NCI-H1417 (cell line): ENCODE data around the gene LRCH3.

Experiments used
- DNase-seq, 3 experiments: peaks; one replicate each; lab custom pipeline; 2025; lab: John Stamatoyannopoulos, UW

LRCH3 gene

DNA sequence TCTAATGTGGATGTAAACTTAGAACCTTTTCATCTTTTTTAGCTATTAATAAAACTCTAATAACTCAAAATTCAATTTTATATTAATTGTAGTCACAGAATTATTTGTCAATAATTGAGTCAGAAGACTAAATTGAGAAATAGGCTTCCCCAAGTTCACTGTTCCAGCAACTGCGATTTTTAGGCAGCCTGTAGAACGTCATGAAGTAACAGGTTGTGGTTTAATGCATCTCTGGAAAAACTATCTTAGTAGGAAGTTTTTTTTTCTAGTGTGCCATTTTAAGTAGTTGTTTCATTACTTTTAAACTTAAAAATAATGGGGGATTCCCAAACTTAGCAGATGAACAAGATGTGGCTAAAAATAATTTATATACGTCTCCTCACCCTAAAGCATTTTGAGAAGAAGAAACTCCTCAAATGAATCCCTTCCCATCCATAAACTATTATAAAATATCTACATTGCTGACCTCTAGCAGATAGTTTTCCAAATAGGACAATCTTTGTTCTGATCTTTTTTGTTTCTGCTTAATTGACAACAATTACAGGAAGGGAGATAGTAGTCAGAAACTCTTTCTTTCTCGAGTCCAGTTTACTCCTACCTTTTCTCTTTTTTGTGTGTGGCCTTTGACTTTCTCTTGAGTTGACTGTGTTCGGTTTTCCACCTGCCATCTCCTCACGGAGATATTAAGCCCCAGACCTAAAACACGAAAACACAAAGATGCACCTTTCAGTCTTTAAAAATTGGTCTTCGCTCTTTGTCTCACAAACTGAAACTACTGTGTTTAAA lies 43.1 kb downstream of the LRCH3 start:
- no peak for DNase-seq

DNA sequence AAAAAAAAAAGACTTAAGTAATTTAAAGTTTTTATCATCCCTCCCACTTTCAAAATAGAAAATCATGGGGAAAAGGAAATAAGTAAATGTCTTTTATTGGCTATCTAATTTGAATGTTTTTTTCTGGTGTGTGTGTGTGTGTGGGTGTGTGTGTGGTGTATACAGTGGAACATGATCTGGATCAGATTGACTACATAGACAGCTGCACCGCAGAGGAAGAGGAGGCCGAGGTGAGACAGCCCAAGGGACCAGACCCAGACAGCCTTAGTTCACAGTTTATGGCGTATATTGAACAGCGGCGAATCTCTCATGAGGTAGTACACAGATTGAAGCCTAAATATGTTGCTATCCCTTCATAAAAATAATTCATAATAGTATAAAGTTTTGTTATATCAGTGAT lies 44.5 kb downstream of the LRCH3 start:
- no peak for DNase-seq

GRCh38 chr3:197836244-197836643 lies 45.2 kb downstream of the LRCH3 start:
- DNase-seq = peak in 1 of 3 experiments; percentile 74

- DNase-seq = no peak
Observed at GRCh38 chr3:197837282-197837681, 46.2 kb downstream of the LRCH3 start.

DNA sequence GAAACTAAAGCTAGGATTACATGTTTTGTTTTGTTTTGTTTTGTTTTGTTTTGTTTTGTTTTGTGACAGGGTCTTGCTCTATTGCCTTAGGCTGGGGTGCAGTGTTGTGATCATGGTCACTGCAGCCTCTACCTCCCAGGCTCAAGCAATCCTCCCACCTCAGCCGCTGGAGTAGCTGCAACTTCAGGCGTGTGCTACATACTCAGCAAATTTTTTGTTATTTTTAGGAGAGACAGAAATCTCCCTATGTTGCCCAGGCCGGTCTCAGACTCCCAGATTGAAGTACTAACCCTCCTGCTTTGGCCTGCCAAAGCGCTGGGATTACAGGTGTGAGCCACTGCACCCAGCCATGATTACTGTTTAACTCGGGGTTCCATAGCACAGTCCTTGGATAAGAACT lies 50.7 kb downstream of the LRCH3 start:
- DNase-seq = no peak

DNA sequence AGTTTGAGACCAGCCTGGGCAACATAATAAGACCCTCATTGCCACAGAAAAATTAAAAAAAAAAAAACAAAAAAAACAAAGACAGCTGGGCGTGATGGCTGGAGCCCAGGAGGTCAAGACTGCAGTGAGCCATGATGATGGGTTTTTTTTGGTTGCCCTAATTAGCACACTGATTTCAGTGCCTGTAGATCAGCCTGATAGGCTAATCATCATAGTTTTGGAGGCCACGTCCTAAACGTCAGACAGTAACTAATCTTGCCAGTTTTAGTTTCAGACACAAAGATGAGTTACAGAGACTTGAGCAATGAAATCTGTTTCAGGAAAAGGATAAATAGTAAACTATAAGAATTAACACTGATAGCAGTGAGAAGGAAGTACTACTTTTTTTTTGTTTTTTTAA lies 55.4 kb downstream of the LRCH3 start:
- no peak for DNase-seq

- peak in 2 of 3 experiments; percentile 12 to 83 for DNase-seq
Observed at GRCh38 chr3:197847866-197848401, 56.9 kb downstream of the LRCH3 start.

GRCh38 chr3:197854596-197855343 lies 63.7 kb downstream of the LRCH3 start:
- no peak for DNase-seq

GRCh38 chr3:197855571-197855970 lies 64.5 kb downstream of the LRCH3 start:
- no peak for DNase-seq

GRCh38 chr3:197856199-197856816 lies 65.3 kb downstream of the LRCH3 start:
- no peak for DNase-seq

- no peak for DNase-seq
Observed at GRCh38 chr3:197858133-197858532, 67.1 kb downstream of the LRCH3 start.

GRCh38 chr3:197858598-197858997 lies 67.5 kb downstream of the LRCH3 start:
- no peak for DNase-seq

DNA sequence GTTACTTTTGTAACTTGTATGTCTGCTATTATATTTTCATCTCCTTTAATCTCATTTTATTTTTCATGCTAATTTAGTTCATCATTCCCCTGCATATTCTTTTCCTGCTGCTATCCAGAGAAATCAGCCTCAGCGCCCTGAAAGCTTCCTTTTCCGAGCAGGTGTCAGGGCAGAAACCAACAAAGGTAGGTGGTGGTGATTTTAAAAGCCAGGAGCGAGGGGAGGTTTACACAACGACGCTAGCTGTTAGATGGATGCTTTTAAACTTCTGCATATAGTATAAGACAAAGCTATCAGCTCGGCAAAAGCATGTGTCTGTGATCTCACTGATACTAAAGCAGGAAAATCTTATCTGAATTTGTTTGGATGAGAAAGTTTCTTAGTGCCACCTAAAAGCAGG lies 75.0 kb downstream of the LRCH3 start:
- no peak for DNase-seq

GRCh38 chr3:197873329-197873728 lies 82.3 kb downstream of the LRCH3 start:
- DNase-seq = no peak

DNA sequence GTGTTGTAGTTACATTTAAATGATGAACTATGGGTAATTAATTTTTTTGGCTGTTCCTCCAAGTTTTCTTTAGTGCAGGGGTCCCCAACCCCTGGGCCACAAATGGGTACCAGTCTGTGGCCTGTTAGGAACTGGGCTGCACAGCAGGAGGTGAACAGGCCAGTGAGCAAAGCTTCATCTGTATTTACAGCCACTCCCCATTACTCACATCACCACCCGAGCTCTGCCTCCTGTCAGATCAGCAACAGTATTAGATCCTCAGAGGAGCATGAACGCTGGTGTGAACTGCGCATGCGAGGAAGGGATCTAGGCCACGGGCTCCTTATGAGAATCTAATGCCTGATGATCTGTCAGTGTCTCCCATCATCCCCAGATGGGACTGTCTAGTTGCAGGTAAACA lies 83.0 kb downstream of the LRCH3 start:
- DNase-seq = no peak

GRCh38 chr3:197874653-197875052 lies 83.6 kb downstream of the LRCH3 start:
- DNase-seq = no peak

GRCh38 chr3:197877902-197878301 lies 86.8 kb downstream of the LRCH3 start:
- DNase-seq = no peak

GRCh38 chr3:197878427-197878826 lies 87.4 kb downstream of the LRCH3 start:
- no peak for DNase-seq

DNA sequence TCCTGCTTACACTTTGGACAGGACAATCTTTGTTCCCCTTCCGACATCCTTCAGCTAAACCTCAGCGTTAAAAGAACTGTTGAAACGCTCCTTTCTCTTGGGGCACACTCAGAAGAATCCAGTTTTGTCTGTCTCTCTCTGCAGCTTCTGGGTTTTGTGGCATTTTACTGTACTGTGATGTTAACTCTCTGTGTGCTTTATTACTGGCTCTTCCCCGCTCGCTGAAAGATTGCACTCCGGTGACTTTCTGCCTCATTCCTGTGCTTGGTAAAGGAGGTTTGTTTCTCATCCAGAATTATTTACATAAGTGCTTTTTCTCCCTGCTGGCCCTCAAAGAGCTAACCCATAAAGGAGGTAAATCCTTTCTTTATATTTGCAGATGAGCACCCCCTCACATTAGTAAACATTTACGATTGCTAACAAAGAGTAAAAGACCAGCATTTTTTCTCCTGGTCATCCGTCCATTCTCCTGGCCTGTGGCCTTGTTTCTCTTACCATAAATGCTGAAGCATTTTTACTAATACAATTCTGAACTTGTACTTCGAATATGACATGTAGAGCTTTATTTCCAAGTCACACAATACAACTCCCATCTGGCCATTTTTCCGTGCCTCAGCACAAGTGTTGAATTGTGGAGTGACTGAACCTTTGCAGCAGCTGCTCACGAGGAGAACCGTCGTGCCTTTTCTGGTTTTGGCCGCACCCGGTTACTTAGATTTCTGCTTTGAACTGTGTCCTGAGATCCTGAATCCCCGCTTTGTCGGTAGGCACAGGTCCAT lies 89.6 kb downstream of the LRCH3 start:
- DNase-seq = no peak

DNA sequence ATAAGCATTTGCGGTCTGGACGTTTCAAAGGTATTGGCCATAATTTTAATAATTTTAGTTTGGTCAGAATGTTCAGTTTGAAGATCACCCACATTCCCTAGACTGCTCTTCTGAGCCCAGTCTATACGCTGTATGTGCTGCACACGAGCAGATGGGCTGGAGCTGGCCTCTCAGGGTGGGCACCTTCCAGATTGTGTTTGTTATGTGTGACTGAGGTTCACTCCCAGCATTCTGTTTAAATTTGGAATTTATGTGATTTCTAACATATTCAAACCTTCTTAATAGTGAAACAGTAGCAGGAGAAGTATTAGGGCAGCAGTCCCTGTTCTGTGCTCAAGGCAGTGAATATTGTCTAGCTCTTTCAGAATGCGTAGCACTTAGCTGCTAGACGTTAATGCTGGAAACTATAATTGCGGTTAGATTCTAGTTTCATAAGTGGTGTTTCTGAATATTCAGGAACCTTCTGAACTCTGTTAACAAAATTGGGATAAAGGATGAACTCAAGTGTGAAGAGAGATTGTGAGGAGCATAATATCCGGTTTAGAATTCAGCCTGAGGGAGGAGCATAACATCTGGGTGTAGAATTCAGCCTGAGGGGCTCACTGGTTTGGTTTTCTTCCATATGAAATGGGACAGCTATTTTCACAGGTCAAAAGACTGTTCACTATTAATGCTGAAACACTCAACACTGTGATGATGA lies 90.4 kb downstream of the LRCH3 start:
- peak in 1 of 3 experiments; percentile 24 for DNase-seq

DNA sequence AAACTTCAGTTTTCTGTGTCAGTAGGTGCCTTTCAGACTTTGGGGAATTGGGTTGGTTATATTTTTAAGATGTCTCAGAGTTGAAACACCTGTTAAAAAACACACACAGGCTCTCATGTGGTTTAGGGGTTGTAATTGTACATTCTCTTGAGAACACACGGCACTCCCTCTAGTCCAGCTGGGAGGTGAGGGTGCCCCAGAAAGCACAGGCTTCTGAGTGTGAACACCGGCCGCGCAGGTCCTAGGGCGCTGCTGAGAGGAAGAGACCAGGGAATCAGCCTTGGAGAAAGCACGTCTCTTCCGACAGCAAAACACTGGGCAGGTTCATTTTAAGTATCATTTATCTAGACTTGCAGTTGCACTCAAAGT lies 90.9 kb downstream of the LRCH3 start:
- no peak for DNase-seq
